Limb (tissue), 2 donors: ENCODE measurements around the gene ARSK.

Experiments used
- DNase-seq, 2 donors: peaks; one replicate each; pipeline ENCODE4 v3.0.0-alpha.2; 2016; ENCODE audit errors: extremely low spot score in 2 of 2

ARSK gene

DNA sequence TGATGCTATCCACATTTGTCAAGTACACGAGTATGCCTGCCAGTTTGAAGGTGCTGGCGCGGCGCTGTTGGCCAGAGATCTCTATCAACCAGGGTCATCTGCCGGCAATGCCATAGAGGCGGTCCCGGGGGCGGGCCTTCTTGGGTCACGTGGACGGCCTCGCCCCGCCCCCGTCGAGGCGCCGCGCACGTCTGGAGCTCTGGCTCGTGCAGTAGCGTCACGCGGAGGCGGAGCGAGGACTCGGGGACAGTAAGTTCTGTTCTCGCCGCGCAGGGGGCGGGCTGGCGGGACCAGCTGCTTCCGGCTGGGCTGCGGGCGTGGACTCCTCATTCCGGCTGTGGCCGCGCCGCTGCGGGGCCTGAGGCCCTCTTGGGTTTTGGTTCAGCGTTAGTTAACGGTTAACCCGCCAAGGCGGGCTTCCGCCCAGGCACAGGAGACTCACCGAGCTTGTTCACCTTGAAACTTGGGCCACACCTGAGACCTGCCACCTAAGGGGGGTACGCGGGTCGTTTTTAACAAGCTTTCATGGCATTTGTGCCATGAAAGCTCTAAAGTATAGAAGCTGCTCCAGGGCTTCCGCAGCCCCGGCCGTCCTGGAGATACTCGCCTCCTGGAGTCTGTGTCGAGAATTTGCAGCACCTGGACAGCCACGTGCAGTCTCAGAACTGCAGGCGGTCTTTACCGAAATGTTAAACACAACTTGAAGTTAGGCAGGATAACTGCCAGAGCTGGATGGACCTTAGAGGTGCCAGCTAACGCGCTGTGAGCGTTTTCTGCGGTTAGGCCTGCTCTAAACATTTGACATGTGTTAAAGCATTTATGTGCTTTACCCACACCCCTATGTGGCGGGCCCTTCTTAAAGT, 91.9 kb downstream of the ARSK start, which contains the start of gene RFESD:
Gene RFESD, plus strand, starts transcription at position 209 of the 863 bp plus-strand sequence. CDS start 5,495 bp downstream, outside the sequence.
- DNase-seq: peak; percentile 96 to 97

DNA sequence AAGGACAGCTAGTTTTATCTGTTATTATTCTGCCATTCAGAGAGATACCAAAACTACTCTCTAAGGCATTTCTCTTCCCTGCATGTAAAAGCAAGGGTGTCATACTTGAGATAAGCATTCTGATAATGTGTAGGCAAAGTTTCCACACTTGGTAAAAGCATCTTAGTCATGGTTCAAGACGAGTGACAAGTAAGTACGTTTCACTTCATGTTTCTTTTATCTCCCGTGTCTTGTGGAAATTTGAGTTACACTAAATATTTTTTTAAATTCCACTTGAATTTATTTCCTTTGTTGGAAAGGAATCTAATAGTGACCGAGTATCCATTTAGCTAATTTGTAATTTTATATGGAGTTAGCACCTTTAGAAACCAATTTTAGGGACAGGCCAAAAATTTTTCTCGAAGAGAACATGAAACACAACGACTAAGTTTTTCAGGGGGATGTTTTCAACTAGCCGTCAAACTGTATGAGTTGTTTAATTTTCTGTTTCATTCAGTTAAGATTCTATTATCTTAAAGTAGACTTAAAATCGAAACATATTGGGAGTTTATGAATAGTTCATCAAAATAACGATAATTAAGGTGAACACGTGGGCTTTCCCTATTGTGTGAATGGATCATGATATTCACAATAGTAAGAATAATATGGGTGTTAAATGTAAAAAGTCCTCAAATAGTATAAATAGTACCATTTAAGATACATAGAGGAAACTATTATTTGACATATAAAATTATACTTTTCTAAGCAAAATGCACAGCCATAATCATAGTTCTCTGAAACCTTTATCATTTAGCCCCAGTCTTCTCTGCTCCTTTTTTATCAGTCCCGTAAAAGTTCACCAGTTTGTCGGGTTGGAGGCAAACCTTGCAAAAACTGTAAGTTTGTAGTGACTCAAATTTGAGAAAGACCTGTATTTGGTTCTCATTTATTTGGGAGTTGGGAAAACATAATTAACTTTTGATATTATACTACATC, 93.3 kb downstream of the ARSK start:
- DNase-seq: no peak

DNA sequence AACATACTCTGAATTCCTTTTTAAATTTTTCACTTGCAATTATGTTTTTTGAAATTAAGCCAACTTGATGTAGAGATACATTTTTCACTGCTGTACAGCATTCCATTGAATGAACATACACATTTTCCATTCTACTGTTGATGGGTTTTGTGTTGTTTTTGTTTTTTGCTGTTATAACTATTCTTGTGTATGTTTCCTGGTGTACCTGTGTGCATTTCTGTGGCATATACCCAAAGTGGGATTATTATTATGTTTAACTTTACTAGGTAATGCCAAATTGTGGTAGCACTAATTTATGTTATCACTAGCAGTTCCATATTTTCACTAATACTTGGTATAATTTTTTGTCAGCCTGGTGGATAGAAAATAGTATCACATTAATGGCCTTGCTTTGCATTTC, 94.4 kb downstream of the ARSK start:
- DNase-seq: no peak

DNA sequence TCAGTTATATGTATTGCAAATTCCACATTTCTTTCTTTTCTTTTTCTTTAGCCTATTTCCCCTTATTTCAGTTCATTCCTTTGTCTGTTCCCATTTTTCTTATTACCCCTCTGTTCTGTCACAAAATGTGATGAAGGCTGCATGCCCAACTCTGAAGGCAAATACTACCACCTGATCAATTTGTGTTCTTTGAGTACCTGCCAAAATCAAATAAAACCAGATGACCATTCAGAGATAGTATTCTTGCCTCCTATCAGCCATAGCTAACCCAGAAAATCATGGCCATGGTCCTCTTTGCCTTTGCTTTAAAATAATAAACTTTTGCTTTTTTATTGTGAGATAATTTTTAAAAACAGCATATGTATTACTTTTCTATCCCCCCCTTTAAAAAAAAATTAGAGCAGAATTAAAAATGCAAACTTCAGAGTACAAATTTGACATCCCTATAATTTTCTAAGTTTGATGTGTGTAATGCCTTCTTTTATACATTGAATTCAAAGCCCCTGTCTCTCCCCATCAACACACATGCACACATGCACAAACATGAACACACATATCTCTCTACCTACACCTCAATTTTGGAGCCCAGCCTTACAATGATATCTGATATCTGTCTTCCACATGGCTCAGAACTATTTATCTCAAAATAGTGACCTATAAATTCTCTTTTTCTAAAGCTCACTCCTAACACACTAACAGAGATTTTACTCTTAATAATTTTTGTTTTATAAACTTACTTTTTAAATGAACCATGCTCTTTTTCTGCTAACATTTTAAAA, 95.1 kb downstream of the ARSK start:
- no peak for DNase-seq

DNA sequence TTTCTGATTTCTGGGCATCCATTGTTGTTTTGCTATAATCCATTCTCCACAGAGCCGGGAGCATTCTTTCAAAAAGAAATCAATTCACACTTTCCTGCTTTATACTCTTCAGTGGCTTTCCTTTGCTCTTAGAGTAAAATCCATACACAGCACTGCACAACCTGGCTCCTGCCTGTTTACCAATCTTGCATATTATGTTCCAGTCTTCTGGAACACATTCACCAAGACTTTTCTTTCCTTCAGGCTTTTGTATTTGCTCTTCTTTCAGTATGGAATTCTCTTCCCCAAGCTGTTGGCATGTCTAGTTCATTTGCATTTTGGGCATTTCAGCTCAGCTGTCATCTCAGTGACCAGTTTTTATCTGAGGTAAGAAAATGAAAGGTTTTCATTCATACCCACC, 97.9 kb downstream of the ARSK start:
- DNase-seq: no peak

DNA sequence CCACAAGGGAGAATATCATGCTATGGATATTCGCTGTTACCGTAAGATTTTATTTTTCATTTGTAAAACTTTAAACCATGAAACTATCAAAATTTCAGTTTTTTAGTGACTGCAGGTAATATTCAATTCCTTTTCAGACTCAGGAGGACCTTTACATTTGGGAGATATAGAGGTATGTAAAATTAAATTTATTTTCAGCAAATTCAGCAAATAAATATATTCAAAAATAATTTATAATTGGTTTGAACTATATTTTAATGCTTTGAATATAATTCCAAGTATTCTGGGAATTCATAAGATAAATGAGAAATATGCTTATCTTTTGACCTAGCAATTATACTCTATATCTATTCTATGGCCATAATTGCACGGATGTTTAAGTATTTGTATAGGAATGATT, 99.3 kb downstream of the ARSK start:
- no peak for DNase-seq
